ENCODE measurements around the gene TSBP1.
"Not testable (repeated sequence)": the region's sequence is repeated elsewhere in the genome, so short reads cannot be mapped to it uniquely, and the experiment has no call there.

The TSBP1 gene

GRCh38 chr6:32379545-32379944 is 7.8 kb upstream of the TSBP1 start:
- FAIRE-seq = no peak
- no peak for DNase-seq (ENCODE audit: insufficient read length, low spot score)

GRCh38 chr6:32375739-32376529 is 4.2 kb upstream of the TSBP1 start:
- FAIRE-seq = no peak
- TF ChIP-seq POLR2A (IDR thresholded peaks at IDR 0.05; ENCODE audit: low read depth, low read length) (no peak), POU2F2 (IDR thresholded peaks at IDR 0.05; ENCODE audit: low read depth, low read length) (no peak), SPI1 (IDR thresholded peaks at IDR 0.05; ENCODE audit: low read depth, low read length) (no peak), POLR2AphosphoS5 (IDR thresholded peaks at IDR 0.05; ENCODE audit: low read depth, low read length) (no peak), PAX5 (IDR thresholded peaks at IDR 0.05; ENCODE audit: insufficient read depth, low read length, severe bottlenecking) (no peak), TAF1 (IDR thresholded peaks at IDR 0.05; ENCODE audit: low read depth, low read length) (no peak)
- no peak for DNase-seq (ENCODE audit: insufficient read length, low spot score)

More at GRCh38 chr6:32379545-32379944, 7.8 kb upstream of the TSBP1 start:
- TF ChIP-seq POLR2AphosphoS5 (IDR thresholded peaks at IDR 0.05; ENCODE audit: low read depth, low read length) (no peak), PAX5 (IDR thresholded peaks at IDR 0.05; ENCODE audit: insufficient read depth, low read length, severe bottlenecking) (no peak), POU2F2 (IDR thresholded peaks at IDR 0.05; ENCODE audit: low read depth, low read length) (no peak), TAF1 (IDR thresholded peaks at IDR 0.05; ENCODE audit: low read depth, low read length) (no peak)

GRCh38 chr6:32371229-32371628 is 474 bp downstream of the TSBP1 start:
- no peak for TF ChIP-seq POLR2A (IDR thresholded peaks at IDR 0.05; ENCODE audit: low read depth, low read length)
- TF ChIP-seq SPI1 (IDR thresholded peaks at IDR 0.05; ENCODE audit: low read depth, low read length) = no peak
- TF ChIP-seq PAX5 (IDR thresholded peaks at IDR 0.05; ENCODE audit: insufficient read depth, low read length, severe bottlenecking) = no peak
- no peak for TF ChIP-seq POU2F2 (IDR thresholded peaks at IDR 0.05; ENCODE audit: low read depth, low read length)
- TF ChIP-seq TAF1 (IDR thresholded peaks at IDR 0.05; ENCODE audit: low read depth, low read length) = no peak
- TF ChIP-seq POLR2AphosphoS5 (IDR thresholded peaks at IDR 0.05; ENCODE audit: low read depth, low read length) = no peak
- FAIRE-seq (no peak), DNase-seq (ENCODE audit: insufficient read length, low spot score) (no peak)

GRCh38 chr6:32370505-32370904 is 1.2 kb downstream of the TSBP1 start:
- TF ChIP-seq POU2F2 (IDR thresholded peaks at IDR 0.05; ENCODE audit: low read depth, low read length) = no peak
- no peak for TF ChIP-seq POLR2A (IDR thresholded peaks at IDR 0.05; ENCODE audit: low read depth, low read length)
- no peak for TF ChIP-seq SPI1 (IDR thresholded peaks at IDR 0.05; ENCODE audit: low read depth, low read length)
- no peak for TF ChIP-seq TAF1 (IDR thresholded peaks at IDR 0.05; ENCODE audit: low read depth, low read length)
- TF ChIP-seq PAX5 (IDR thresholded peaks at IDR 0.05; ENCODE audit: insufficient read depth, low read length, severe bottlenecking) = no peak
- TF ChIP-seq POLR2AphosphoS5 (IDR thresholded peaks at IDR 0.05; ENCODE audit: low read depth, low read length) = no peak
- no peak for FAIRE-seq
- no peak for DNase-seq (ENCODE audit: insufficient read length, low spot score)

GRCh38 chr6:32369660-32370059 is 2.0 kb downstream of the TSBP1 start:
- no peak for DNase-seq (ENCODE audit: insufficient read length, low spot score)
- TF ChIP-seq PAX5 (IDR thresholded peaks at IDR 0.05; ENCODE audit: insufficient read depth, low read length, severe bottlenecking) (no peak), SPI1 (IDR thresholded peaks at IDR 0.05; ENCODE audit: low read depth, low read length) (no peak), POLR2AphosphoS5 (IDR thresholded peaks at IDR 0.05; ENCODE audit: low read depth, low read length) (no peak), POLR2A (IDR thresholded peaks at IDR 0.05; ENCODE audit: low read depth, low read length) (no peak), TAF1 (IDR thresholded peaks at IDR 0.05; ENCODE audit: low read depth, low read length) (no peak), POU2F2 (IDR thresholded peaks at IDR 0.05; ENCODE audit: low read depth, low read length) (no peak)
- FAIRE-seq = no peak

GRCh38 chr6:32367644-32368043 is 4.1 kb downstream of the TSBP1 start:
- DNase-seq (ENCODE audit: insufficient read length, low spot score) (no peak), FAIRE-seq (no peak)
- TF ChIP-seq POLR2AphosphoS5 (IDR thresholded peaks at IDR 0.05; ENCODE audit: low read depth, low read length) (no peak), TAF1 (IDR thresholded peaks at IDR 0.05; ENCODE audit: low read depth, low read length) (no peak), POLR2A (IDR thresholded peaks at IDR 0.05; ENCODE audit: low read depth, low read length) (no peak), POU2F2 (IDR thresholded peaks at IDR 0.05; ENCODE audit: low read depth, low read length) (no peak), PAX5 (IDR thresholded peaks at IDR 0.05; ENCODE audit: insufficient read depth, low read length, severe bottlenecking) (no peak), SPI1 (IDR thresholded peaks at IDR 0.05; ENCODE audit: low read depth, low read length) (no peak)

GRCh38 chr6:32359225-32359624 is 12.5 kb downstream of the TSBP1 start:
- not testable (repeated sequence) for FAIRE-seq

GRCh38 chr6:32358548-32358947 is 13.2 kb downstream of the TSBP1 start:
- not testable (repeated sequence) for DNase-seq (ENCODE audit: insufficient read length, low spot score); FAIRE-seq

More at GRCh38 chr6:32359225-32359624, 12.5 kb downstream of the TSBP1 start:
- DNase-seq (ENCODE audit: insufficient read length, low spot score) = not testable (repeated sequence)

GRCh38 chr6:32355018-32355417 is 16.7 kb downstream of the TSBP1 start:
- TF ChIP-seq SPI1 (IDR thresholded peaks at IDR 0.05; ENCODE audit: low read depth, low read length) = no peak
- TF ChIP-seq POU2F2 (IDR thresholded peaks at IDR 0.05; ENCODE audit: low read depth, low read length) = no peak
- no peak for TF ChIP-seq TAF1 (IDR thresholded peaks at IDR 0.05; ENCODE audit: low read depth, low read length)
- no peak for TF ChIP-seq POLR2AphosphoS5 (IDR thresholded peaks at IDR 0.05; ENCODE audit: low read depth, low read length)
- no peak for TF ChIP-seq PAX5 (IDR thresholded peaks at IDR 0.05; ENCODE audit: insufficient read depth, low read length, severe bottlenecking)
- TF ChIP-seq POLR2A (IDR thresholded peaks at IDR 0.05; ENCODE audit: low read depth, low read length) = no peak
- no peak for DNase-seq (ENCODE audit: insufficient read length, low spot score)
- FAIRE-seq = no peak

- no peak for TF ChIP-seq SPI1 (IDR thresholded peaks at IDR 0.05; ENCODE audit: low read depth, low read length)
- FAIRE-seq = no peak
- DNase-seq (ENCODE audit: insufficient read length, low spot score) = no peak
These were observed 18.4 kb downstream of the TSBP1 start for GRCh38 chr6:32353348-32353747.

Measured in GM12891 (cell line).